Nephron progenitor cell (in vitro differentiated cells): ENCODE data around the gene GNG2.

ENCODE experiments used
- DNase-seq: peaks from one replicate; pipeline ENCODE4 v3.0.0; 2021
- H3K27ac Mint-ChIP-seq: 2 replicates; pipeline ENCODE4 v1.8.0; 2021; ENCODE audit warnings: mild to moderate bottlenecking, moderate library complexity, mixed read lengths
- H3K27me3 Mint-ChIP-seq: 2 replicates; pipeline ENCODE4 v1.8.0; 2021; ENCODE audit warnings: mild to moderate bottlenecking, low read depth, mixed read lengths; ENCODE audit not compliant: poor library complexity
- H3K36me3 Mint-ChIP-seq: 2 replicates; pipeline ENCODE4 v1.8.0; 2021; ENCODE audit warnings: low read depth, mixed read lengths
- H3K4me1 Mint-ChIP-seq: 2 replicates; pipeline ENCODE4 v1.8.0; 2021; ENCODE audit warnings: mixed read lengths
- H3K4me3 Mint-ChIP-seq: 2 replicates; pipeline ENCODE4 v1.8.0; 2021; ENCODE audit warnings: mild to moderate bottlenecking, moderate library complexity, mixed read lengths
- H3K9me3 Mint-ChIP-seq: 2 replicates; pipeline ENCODE4 v1.8.0; 2021; ENCODE audit warnings: mild to moderate bottlenecking, moderate library complexity, mixed read lengths
- CTCF ChIP-seq: fragments of 200-600 bp; sonication (generic); IDR thresholded peaks from 2 replicates; pipeline ENCODE4 v1.5.0; 2021; ENCODE audit warnings: antibody characterized with exemption

Gene GNG2

GRCh38 chr14:52013984-52014600 lies 153.7 kb downstream of the GNG2 start:
- no peak for TF ChIP-seq CTCF
- peaks cover 24% of the 10 kb centered on the region for H3K4me1 Mint-ChIP-seq
- DNase-seq: peak; percentile 14
- no peak overlapping the region for H3K4me3 Mint-ChIP-seq
- H3K36me3 Mint-ChIP-seq: peaks cover 52% of the 10 kb centered on the region
- H3K27me3 Mint-ChIP-seq: no peaks in the 10 kb centered on the region
- H3K27ac Mint-ChIP-seq: peak overlapping the region; percentile 53
- no peaks in the 10 kb centered on the region for H3K9me3 Mint-ChIP-seq

DNA sequence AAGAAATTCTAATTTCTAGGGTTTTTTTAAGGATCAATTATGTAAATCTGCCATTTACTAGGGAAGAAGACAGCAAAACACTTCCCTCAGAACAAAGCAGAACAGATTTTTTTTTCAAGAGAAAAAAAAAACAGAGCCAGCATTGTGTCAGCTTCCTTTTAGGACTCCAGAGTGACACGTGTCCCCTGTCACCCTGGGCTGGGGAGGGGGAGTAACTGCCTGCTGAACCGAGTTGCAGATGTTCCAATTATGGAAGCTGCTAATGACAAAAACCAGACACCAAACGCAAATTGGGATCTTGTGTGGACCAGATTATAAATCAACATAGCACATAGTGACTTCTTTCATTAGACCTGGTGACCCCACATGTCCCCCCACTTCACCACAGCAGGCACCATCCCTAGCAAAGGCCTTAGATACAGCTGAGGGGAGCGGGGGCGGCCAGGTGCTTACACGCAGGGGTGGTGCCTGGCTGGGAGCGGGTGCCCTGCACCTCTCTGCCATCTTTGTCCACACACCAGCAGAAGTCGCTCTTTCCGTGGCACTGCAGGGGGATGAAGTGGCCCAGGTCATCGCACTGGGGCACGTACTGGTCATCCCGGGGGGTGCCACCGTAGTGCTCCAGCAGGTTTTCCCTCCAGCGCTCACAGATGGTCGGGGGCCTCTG lies 154.3 kb downstream of the GNG2 start:
- H3K36me3 Mint-ChIP-seq: peaks cover 49% of the 10 kb centered on the region
- no peaks in the 10 kb centered on the region for H3K9me3 Mint-ChIP-seq
- H3K27ac Mint-ChIP-seq: no peak overlapping the region
- no peak overlapping the region for H3K4me3 Mint-ChIP-seq
- peaks cover 24% of the 10 kb centered on the region for H3K4me1 Mint-ChIP-seq
- DNase-seq: no peak
- no peaks in the 10 kb centered on the region for H3K27me3 Mint-ChIP-seq
- no peak for TF ChIP-seq CTCF

- Mint-ChIP-seq H3K4me1 (peaks cover 24% of the 10 kb centered on the region), H3K27me3 (no peaks in the 10 kb centered on the region), H3K27ac (no peak overlapping the region), H3K4me3 (no peak overlapping the region), H3K36me3 (peaks cover 54% of the 10 kb centered on the region), H3K9me3 (no peaks in the 10 kb centered on the region)
- DNase-seq: peak; percentile 17
- no peak for TF ChIP-seq CTCF
Measured at GRCh38 chr14:52015411-52016030, 155.1 kb downstream of the GNG2 start.

- no peak for DNase-seq
- no peaks in the 10 kb centered on the region for H3K9me3 Mint-ChIP-seq
- H3K4me3 Mint-ChIP-seq: no peak overlapping the region
- no peak for TF ChIP-seq CTCF
- peaks cover 18% of the 10 kb centered on the region for H3K4me1 Mint-ChIP-seq
- H3K36me3 Mint-ChIP-seq: peaks cover 50% of the 10 kb centered on the region
- no peak overlapping the region for H3K27ac Mint-ChIP-seq
- no peaks in the 10 kb centered on the region for H3K27me3 Mint-ChIP-seq
Measured at GRCh38 chr14:52018252-52018651, 157.8 kb downstream of the GNG2 start.

DNA sequence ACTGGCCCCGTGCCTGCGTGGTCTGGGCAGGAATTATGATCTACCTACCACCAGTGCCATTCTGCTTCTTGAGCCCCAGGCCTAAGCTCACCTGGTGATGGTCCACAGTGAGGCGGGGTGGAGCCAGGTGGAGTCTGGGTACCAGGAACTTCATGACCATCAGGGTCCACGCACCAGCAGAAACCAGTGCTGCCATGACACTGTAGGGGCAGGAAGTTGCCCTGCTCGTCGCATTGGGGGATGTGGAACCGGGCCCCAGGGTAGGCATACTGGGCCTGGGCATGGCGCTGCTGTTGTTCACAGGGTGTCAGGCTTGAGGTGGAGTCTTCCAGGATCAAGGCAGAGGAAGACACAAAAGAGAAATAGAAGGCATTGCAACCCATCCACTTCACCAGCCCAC lies 158.6 kb downstream of the GNG2 start:
- Mint-ChIP-seq H3K27me3 (no peaks in the 10 kb centered on the region), H3K9me3 (no peaks in the 10 kb centered on the region), H3K4me1 (peaks cover 14% of the 10 kb centered on the region), H3K4me3 (no peak overlapping the region), H3K36me3 (peaks cover 57% of the 10 kb centered on the region), H3K27ac (no peak overlapping the region)
- no peak for TF ChIP-seq CTCF
- DNase-seq: no peak
